NCI-H446 (cell line): ENCODE results near the gene CFH.
"Not testable (repeated sequence)": the region's sequence is repeated elsewhere in the genome, so short reads cannot be mapped to it uniquely, and the experiment has no call there.

Experiments used
- DNase-seq, 2 experiments: peaks; one replicate each; lab custom pipeline; 2025; lab: John Stamatoyannopoulos, UW

The CFH gene

DNA sequence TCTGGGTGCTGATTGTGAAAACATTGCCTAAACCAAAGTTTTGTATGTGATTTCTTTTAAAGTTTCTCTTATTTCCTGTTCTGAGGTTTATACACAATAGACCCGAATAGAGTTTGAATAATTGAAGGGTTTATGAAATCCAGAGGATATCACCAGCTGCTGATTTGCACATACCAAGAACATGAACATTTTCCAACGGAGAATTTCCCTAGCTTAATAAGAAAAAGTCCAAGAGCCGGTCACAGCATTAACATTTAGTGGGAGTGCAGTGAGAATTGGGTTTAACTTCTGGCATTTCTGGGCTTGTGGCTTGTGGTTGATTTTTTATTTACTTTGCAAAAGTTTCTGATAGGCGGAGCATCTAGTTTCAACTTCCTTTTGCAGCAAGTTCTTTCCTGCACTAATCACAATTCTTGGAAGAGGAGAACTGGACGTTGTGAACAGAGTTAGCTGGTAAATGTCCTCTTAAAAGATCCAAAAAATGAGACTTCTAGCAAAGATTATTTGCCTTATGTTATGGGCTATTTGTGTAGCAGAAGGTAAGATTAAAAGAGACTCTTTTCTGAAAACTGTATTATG is at the start of gene CFH:
Gene CFH, plus strand, starts transcription at position 407 of the 579 bp plus-strand sequence. Its CDS starts 75 bp downstream, at position 482.
- no peak for DNase-seq

DNA sequence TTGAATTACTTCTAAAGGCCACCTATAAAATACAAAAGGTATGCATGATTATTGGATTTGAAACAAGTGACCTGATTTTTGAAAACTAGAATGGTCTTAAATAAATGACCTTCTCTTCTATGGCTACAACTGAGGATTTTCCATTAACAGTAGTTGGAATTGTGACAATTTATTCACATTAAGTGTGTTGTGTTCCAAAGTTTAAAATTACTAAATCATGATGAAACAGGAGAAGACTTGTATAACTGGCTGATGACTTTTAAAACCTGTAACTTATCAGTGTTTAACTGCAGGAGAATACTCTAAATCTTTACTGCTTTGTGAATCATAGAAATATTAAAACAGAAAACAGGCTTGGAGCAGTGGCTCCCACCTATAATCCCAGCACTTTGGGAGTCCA is 48.2 kb upstream of the CFH start:
- DNase-seq: no peak

GRCh38 chr1:196607981-196608380 is 43.9 kb upstream of the CFH start:
- DNase-seq: no peak

- peak; percentile 6 to 41 for DNase-seq
Observed at GRCh38 chr1:196608390-196609369, 43.2 kb upstream of the CFH start, which contains the start of gene KCNT2. Gene KCNT2, minus strand, starts transcription at chr1:196608440. Its CDS starts 131 bp downstream, at chr1:196608309.

DNA sequence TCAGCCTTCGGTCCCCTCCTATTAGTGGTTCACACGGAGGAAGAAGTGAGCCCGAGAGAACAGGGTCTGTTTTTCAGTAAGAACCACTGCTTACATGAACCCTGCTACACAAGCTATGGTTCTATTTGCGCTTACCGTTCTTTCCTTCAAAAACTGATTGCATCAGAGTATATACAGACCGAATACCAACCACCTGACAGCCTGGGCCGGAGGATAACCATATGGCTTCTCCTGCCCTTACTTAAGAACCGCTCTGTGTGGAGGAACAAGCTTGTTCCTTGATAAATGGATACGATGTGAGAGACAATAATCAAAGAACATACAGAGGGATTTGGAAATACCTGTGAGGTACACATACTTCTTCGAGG is 42.5 kb upstream of the CFH start:
- no peak for DNase-seq

GRCh38 chr1:196611873-196612272 is 40.0 kb upstream of the CFH start:
- DNase-seq: no peak

GRCh38 chr1:196619721-196620120 is 32.1 kb upstream of the CFH start:
- DNase-seq: no peak

DNA sequence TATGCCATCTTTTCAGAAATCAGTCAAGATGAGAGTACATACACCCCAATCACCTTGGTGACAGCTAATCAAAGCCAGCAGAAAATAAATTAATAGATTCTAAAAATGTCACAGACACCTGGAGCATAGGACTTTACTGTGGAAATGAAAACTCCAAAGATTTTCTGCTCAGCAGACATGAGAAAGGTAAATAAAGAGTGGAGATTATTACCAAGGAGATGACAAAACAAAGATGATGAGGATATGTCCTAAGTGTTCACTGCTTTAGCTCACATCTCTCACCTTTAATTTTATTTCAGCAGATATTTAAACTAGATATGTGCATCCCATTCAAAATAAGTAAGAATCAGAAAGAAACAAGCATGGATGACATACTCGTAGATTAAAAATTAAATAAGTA is 28.8 kb upstream of the CFH start:
- no peak for DNase-seq

GRCh38 chr1:196628838-196629237 is 23.0 kb upstream of the CFH start:
- no peak for DNase-seq

DNA sequence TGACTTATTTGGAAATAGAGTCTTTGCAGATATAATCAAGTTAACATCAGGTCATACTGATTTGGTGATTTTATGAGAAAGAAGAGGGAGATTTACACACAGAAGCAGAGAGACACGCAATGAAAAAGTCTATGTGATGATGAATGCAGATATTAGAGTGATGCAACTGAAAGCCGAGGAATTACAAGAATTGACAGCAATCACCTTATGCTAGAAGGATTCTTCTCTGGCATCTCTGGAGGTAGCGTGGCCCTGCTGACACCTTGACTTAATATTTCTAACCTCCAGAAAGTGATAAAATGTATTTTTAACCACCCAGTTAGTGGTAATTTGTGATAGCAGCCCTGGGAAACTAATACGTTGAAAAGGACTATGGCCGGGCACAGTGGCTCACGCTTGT is 14.2 kb upstream of the CFH start:
- no peak for DNase-seq

DNA sequence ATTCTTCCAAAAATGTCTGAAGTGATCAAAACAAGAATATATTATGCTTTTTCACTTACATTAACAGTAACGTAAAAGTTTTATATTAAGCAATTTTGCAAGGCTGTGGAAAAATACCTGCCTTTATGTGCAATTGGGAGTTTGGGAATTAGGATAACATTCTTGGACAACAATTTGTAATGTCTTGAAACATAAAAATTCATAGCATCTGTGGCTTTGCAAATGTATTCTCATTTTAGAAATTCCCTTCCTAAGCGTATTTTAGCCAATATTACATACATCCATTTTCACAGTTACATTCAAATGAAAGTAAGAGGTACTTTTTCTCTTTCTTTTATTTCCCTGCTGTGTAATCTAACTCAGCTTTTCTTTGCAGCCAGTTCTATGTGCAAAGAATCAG is 13.4 kb upstream of the CFH start:
- DNase-seq: no peak

- DNase-seq: not testable (repeated sequence)
Observed at GRCh38 chr1:196639291-196639690, 12.6 kb upstream of the CFH start.

DNA sequence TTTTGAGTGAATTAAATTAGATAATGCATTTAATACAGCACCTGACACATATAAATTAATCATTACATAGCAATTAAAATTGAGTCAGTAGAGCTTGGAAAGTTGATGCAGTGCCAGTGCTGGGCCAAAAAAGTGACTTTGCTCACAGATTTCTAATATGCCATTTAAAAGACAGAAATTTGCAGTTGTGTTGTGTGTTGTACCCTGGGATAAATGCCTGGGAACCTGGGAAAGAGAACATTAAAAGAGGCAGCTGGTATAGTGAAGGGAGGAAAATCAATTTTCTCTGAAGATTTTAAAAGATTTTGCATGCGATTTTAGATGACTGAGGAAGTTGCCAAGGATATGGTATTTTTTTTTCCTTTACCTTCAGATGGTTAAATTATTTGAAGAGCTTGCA is 10.9 kb upstream of the CFH start:
- no peak for DNase-seq

- no peak for DNase-seq
Observed at GRCh38 chr1:196649990-196650389, 1.9 kb upstream of the CFH start.

DNA sequence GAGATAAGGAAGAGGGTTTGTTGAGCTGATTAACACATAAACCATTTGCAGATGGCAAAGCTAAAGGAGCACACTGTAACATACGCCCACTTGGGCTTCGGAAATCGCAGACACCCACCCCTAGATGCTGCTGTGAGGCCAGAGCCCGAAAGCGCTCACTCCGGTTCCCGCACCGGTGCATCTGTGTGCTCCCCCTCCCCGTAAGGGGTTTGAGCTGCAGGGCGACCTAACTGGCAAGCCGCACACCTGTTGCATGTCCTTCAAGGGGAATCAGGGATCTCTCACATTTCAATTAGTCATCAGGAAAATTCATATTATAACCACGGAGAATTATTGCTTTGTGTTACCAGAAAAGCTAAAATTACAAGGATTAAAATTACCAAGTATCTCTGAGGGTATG is 1.4 kb upstream of the CFH start:
- DNase-seq: no peak

DNA sequence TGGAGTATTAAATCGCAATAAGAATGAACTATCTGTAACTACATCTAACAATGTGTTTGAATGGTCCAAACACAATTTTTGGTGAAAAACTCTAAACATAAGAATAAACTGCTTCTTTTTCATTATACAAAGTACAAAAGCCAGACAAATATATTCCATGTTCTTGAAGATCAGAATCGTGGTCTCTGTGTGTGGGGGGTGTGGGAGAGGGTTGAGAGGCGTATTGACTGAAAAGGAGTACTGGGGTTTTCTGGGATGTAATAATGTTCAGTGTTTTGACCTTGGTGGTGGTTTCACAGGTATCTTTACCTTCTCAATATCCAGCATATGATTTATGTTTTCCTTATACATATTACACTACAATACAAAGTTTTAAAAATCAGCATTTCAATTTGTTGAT is 764 bp upstream of the CFH start:
- DNase-seq: no peak

GRCh38 chr1:196654271-196654670 is 2.4 kb downstream of the CFH start:
- DNase-seq: no peak

GRCh38 chr1:196655071-196655470 is 3.2 kb downstream of the CFH start:
- DNase-seq: no peak

GRCh38 chr1:196655494-196655893 is 3.7 kb downstream of the CFH start:
- DNase-seq: no peak

GRCh38 chr1:196659471-196659870 is 7.6 kb downstream of the CFH start:
- DNase-seq: no peak

GRCh38 chr1:196660272-196660671 is 8.4 kb downstream of the CFH start:
- no peak for DNase-seq

DNA sequence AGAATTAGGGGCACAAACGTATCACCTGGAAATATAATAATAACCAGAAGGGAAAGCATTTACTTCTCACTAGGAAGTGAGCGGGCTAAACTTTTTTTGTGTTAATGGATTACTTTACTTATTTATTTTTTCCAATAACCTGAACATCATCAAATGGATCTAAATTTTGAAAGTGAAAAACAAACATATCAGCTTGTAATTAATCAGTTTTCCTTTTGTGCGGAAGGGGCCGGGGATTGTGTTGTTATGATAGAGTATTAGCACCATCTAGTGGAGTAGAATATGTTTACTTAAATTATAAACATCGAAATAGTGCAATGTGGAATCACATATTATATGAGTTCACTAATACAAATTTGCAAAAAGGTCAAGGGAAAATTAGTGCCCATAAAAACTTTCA is 9.0 kb downstream of the CFH start:
- DNase-seq: peak in 1 of 2 experiments; percentile 61

GRCh38 chr1:196661345-196661744 is 9.5 kb downstream of the CFH start:
- no peak for DNase-seq
